ENCODE data around the gene WDR47. TPM values are rescaled to one million over a fixed set of nuclear protein-coding genes. Genes with fewer than 3 reads are reported as not detected.

The WDR47 gene
- total RNA-seq, 4 donors from 2014 or later, result 13.3 to 22.7 (median 18.3) TPM

GRCh38 chr1:108963052-108963686 lies 78.7 kb downstream of the WDR47 start, which contains the start of gene CLCC1:
CLCC1 (minus strand) TSS chr1:108963484; CDS start chr1:108950437, 13,047 bp downstream.
- H3K27ac ChIP-seq, result peak within 1 kb of the TSS; percentile 94 to 99 (median 97)
- DNase-seq, result peak; percentile 76
- peaks cover 19 to 40% (median 24%) of the 10 kb centered on the region in 3 donors for H3K4me1 ChIP-seq
- peaks cover 0 to 13% (median 0%) of the 10 kb centered on the region in 3 donors for H3K36me3 ChIP-seq
- peak within 1 kb of the TSS; percentile 58 to 85 (median 78) for H3K4me3 ChIP-seq
- peak in 3 of 4 donors; percentile 81 to 90 (median 81) for TF ChIP-seq POLR2A (IDR thresholded peaks at IDR 0.05)
- TF ChIP-seq, protein P1, sequence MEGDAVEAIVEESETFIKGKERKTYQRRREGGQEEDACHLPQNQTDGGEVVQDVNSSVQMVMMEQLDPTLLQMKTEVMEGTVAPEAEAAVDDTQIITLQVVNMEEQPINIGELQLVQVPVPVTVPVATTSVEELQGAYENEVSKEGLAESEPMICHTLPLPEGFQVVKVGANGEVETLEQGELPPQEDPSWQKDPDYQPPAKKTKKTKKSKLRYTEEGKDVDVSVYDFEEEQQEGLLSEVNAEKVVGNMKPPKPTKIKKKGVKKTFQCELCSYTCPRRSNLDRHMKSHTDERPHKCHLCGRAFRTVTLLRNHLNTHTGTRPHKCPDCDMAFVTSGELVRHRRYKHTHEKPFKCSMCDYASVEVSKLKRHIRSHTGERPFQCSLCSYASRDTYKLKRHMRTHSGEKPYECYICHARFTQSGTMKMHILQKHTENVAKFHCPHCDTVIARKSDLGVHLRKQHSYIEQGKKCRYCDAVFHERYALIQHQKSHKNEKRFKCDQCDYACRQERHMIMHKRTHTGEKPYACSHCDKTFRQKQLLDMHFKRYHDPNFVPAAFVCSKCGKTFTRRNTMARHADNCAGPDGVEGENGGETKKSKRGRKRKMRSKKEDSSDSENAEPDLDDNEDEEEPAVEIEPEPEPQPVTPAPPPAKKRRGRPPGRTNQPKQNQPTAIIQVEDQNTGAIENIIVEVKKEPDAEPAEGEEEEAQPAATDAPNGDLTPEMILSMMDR (IDR thresholded peaks at IDR 0.05), result peak in 2 of 6 experiments; percentile 5 to 14
- WGBS, 2 donors, result 0% methylated on average over 48 of the region's 72 CpGs
- no peaks in the 10 kb centered on the region for H3K27me3 ChIP-seq
- intact Hi-C loops (cut with DNase I), result no loop called here
- H3K9me3 ChIP-seq, result no peaks in the 10 kb centered on the region

DNA sequence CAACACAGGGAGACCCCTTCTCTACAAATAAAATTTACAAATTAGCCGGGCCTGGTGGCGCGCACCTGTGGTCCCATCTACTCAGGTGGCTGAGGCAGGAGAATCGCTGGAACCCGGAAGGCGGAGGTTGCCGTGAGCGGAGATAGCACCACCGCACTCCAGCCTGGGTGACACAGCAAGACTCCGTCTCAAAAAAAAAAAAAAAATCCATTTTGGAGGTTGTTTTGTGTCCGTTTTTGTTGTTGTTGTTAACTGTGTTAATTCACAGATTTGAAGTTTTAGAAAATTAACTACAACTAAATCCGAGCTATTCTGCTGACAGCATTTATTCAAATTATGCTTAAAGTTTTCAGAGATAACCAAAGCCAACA lies 79.2 kb downstream of the WDR47 start:
- no peaks in the 10 kb centered on the region for H3K27me3 ChIP-seq
- H3K4me1 ChIP-seq, result peaks cover 19 to 42% (median 24%) of the 10 kb centered on the region in 3 donors
- DNase-seq, result no peak
- intact Hi-C loops (cut with DNase I), result no loop called here
- TF ChIP-seq POLR2A (IDR thresholded peaks at IDR 0.05), result no peak
- TF ChIP-seq, protein P1 (IDR thresholded peaks at IDR 0.05), result no peak
- peaks cover 0 to 10% (median 0%) of the 10 kb centered on the region in 3 donors for H3K36me3 ChIP-seq
- 11 to 15% methylated on average over 12 of the region's 12 CpGs for WGBS, 2 donors
- H3K9me3 ChIP-seq, result no peaks in the 10 kb centered on the region
- peak overlapping the region; percentile 58 to 85 (median 78) for H3K4me3 ChIP-seq
- peak overlapping the region; percentile 94 to 99 (median 97) for H3K27ac ChIP-seq

- intact Hi-C loops (cut with DNase I), result no loop called here
- H3K27me3 ChIP-seq, result no peaks in the 10 kb centered on the region
- TF ChIP-seq, protein P1 (IDR thresholded peaks at IDR 0.05), result no peak
- TF ChIP-seq POLR2A (IDR thresholded peaks at IDR 0.05), result no peak
- no peak for DNase-seq
- peaks cover 19 to 48% (median 24%) of the 10 kb centered on the region in 3 donors for H3K4me1 ChIP-seq
- peak overlapping the region; percentile 94 to 99 (median 97) for H3K27ac ChIP-seq
- 73% methylated on average over 15 of the region's 15 CpGs for WGBS, 2 donors
- peak overlapping the region; percentile 58 to 85 (median 78) for H3K4me3 ChIP-seq
- peaks cover 0 to 10% (median 0%) of the 10 kb centered on the region in 3 donors for H3K36me3 ChIP-seq
- no peaks in the 10 kb centered on the region for H3K9me3 ChIP-seq
Observed at GRCh38 chr1:108961752-108962486, 80.0 kb downstream of the WDR47 start.

- Histone ChIP-seq H3K4me1 (peaks cover 19 to 52% (median 24%) of the 10 kb centered on the region in 3 donors), H3K27me3 (no peaks in the 10 kb centered on the region), H3K4me3 (no peak overlapping the region), H3K27ac (no peak overlapping the region), H3K9me3 (no peaks in the 10 kb centered on the region), H3K36me3 (peaks cover 0 to 15% (median 0%) of the 10 kb centered on the region in 3 donors)
- no peak for TF ChIP-seq POLR2A (IDR thresholded peaks at IDR 0.05)
- TF ChIP-seq, protein P1 (IDR thresholded peaks at IDR 0.05), result no peak
- no peak for DNase-seq
- 75 to 78% methylated on average over 8 to 9 of the region's 9 CpGs for WGBS, 2 donors
- intact Hi-C loops (cut with DNase I), result no loop called here
Observed at GRCh38 chr1:108961198-108961597, 80.7 kb downstream of the WDR47 start.

GRCh38 chr1:108960719-108961118 lies 81.2 kb downstream of the WDR47 start:
- intact Hi-C loops (cut with DNase I), result no loop called here
- 83 to 89% methylated on average over 5 of the region's 5 CpGs for WGBS, 2 donors

More at GRCh38 chr1:108960719-108961118, 81.2 kb downstream of the WDR47 start:
- peaks cover 0 to 19% (median 0%) of the 10 kb centered on the region in 3 donors for H3K36me3 ChIP-seq
- no peaks in the 10 kb centered on the region for H3K9me3 ChIP-seq
- H3K27me3 ChIP-seq, result no peaks in the 10 kb centered on the region
- no peak overlapping the region for H3K4me3 ChIP-seq
- no peak overlapping the region for H3K27ac ChIP-seq
- no peak for DNase-seq
- TF ChIP-seq POLR2A (IDR thresholded peaks at IDR 0.05), result no peak
- TF ChIP-seq, protein P1 (IDR thresholded peaks at IDR 0.05), result peak in 1 of 6 experiments; percentile 7
- peaks cover 19 to 52% (median 24%) of the 10 kb centered on the region in 3 donors for H3K4me1 ChIP-seq
